Neural crest cell (in vitro differentiated cells): ENCODE results near the gene DENND6B. TPM values are rescaled to one million over a fixed set of nuclear protein-coding genes. Genes with fewer than 3 reads are reported as not detected.

Source experiments
- DNase-seq: peaks from one replicate; pipeline ENCODE4 v3.0.0; 2021; ENCODE audit warnings: low read depth, mixed read lengths, low spot score
- H3K27ac Mint-ChIP-seq: one replicate; pipeline ENCODE4 v1.8.0; 2021; ENCODE audit warnings: mild to moderate bottlenecking, mixed read lengths; ENCODE audit not compliant: unreplicated experiment
- H3K27me3 Mint-ChIP-seq: 2 replicates; pipeline ENCODE4 v1.8.0; 2021; ENCODE audit warnings: low read depth, mild to moderate bottlenecking, mixed read lengths
- H3K36me3 Mint-ChIP-seq: 2 replicates; pipeline ENCODE4 v1.8.0; 2021; ENCODE audit warnings: low read depth, mild to moderate bottlenecking, mixed read lengths
- H3K4me1 Mint-ChIP-seq: 2 replicates; pipeline ENCODE4 v1.8.0; 2021; ENCODE audit warnings: mixed read lengths
- H3K4me3 Mint-ChIP-seq: one replicate; pipeline ENCODE4 v1.8.0; 2021; ENCODE audit warnings: mild to moderate bottlenecking, mixed read lengths
- H3K9me3 Mint-ChIP-seq: 2 replicates; pipeline ENCODE4 v1.8.0; 2021; ENCODE audit warnings: mixed read lengths
- CTCF ChIP-seq: fragments of 200-600 bp; sonication (generic); conservative IDR thresholded peaks from 2 replicates; pipeline ENCODE4 v1.5.0; 2021; ENCODE audit warnings: antibody characterized with exemption, mild to moderate bottlenecking
- total RNA-seq: library from RNA; stranded (reverse); gene quantifications from 2 replicates; pipeline ENCODE4 v1.2.1, GENCODE V29; 2021

The DENND6B gene
- total RNA-seq, 1 donor from 2014 or later = 22.0 TPM

- Mint-ChIP-seq H3K36me3 (no peaks in the 10 kb centered on the region), H3K4me1 (peaks cover 5% of the 10 kb centered on the region), H3K4me3 (peak overlapping the region; percentile 47), H3K27me3 (no peaks in the 10 kb centered on the region), H3K9me3 (no peaks in the 10 kb centered on the region), H3K27ac (no peak overlapping the region)
- no peak for DNase-seq
- no peak for TF ChIP-seq CTCF
Measured at GRCh38 chr22:50260801-50261614, 65.8 kb downstream of the DENND6B start.

- TF ChIP-seq CTCF = no peak
- no peaks in the 10 kb centered on the region for H3K9me3 Mint-ChIP-seq
- H3K4me1 Mint-ChIP-seq = peaks cover 5% of the 10 kb centered on the region
- H3K36me3 Mint-ChIP-seq = no peaks in the 10 kb centered on the region
- H3K27ac Mint-ChIP-seq = no peak overlapping the region
- DNase-seq = no peak
- H3K4me3 Mint-ChIP-seq = peak overlapping the region; percentile 47
- no peaks in the 10 kb centered on the region for H3K27me3 Mint-ChIP-seq
Measured at GRCh38 chr22:50260434-50260800, 66.4 kb downstream of the DENND6B start.

- Mint-ChIP-seq H3K4me3 (peak overlapping the region; percentile 71), H3K27me3 (no peaks in the 10 kb centered on the region)
Measured at GRCh38 chr22:50259302-50259701, 67.5 kb downstream of the DENND6B start.

More at GRCh38 chr22:50259302-50259701, 67.5 kb downstream of the DENND6B start:
- TF ChIP-seq CTCF = no peak
- Mint-ChIP-seq H3K36me3 (no peaks in the 10 kb centered on the region), H3K9me3 (no peaks in the 10 kb centered on the region), H3K4me1 (peaks cover 5% of the 10 kb centered on the region), H3K27ac (no peak overlapping the region)
- no peak for DNase-seq

Other genes with a start within 250 kb of the DENND6B start
- 2.0 and 3.3 TPM in 2 replicates for gene MLC1, start 241.6 kb downstream of the DENND6B start, total RNA-seq
- gene MOV10L1, start 237.0 kb downstream of the DENND6B start, total RNA-seq = not detected in 2 replicates
- gene PANX2, start 156.3 kb downstream of the DENND6B start, total RNA-seq = 2.5 and 3.0 TPM in 2 replicates
- 45.7 and 46.9 TPM in 2 replicates for gene TRABD, start 141.1 kb downstream of the DENND6B start, total RNA-seq
- 24.3 and 24.5 TPM in 2 replicates for gene SELENOO, start 126.0 kb downstream of the DENND6B start, total RNA-seq
- gene TUBGCP6, start 82.0 kb downstream of the DENND6B start, total RNA-seq = 48.8 and 54.4 TPM in 2 replicates
- 49.9 and 52.9 TPM in 2 replicates for gene HDAC10, start 75.7 kb downstream of the DENND6B start, total RNA-seq
- gene MAPK12, start 65.3 kb downstream of the DENND6B start, total RNA-seq = 45.1 and 46.5 TPM in 2 replicates
- gene MAPK11, start 56.6 kb downstream of the DENND6B start, total RNA-seq = 15.9 and 16.3 TPM in 2 replicates
- gene PLXNB2, start 19.4 kb downstream of the DENND6B start, total RNA-seq = 128 and 130 TPM in 2 replicates
- gene PPP6R2, start 16.3 kb upstream of the DENND6B start, total RNA-seq = 54.8 and 55.9 TPM in 2 replicates
- 116 and 130 TPM in 2 replicates for gene SBF1, start 148.0 kb upstream of the DENND6B start, total RNA-seq
- gene ADM2, start 154.5 kb upstream of the DENND6B start, total RNA-seq = 1.7 TPM in 2 replicates
- 0.30 and 0.35 TPM in 2 replicates for gene MIOX, start 159.8 kb upstream of the DENND6B start, total RNA-seq
- 76.6 and 82.9 TPM in 2 replicates for gene LMF2, start 180.7 kb upstream of the DENND6B start, total RNA-seq
- 114 and 116 TPM in 2 replicates for gene NCAPH2, start 181.2 kb upstream of the DENND6B start, total RNA-seq
- gene SCO2, start 198.6 kb upstream of the DENND6B start, total RNA-seq = 2.3 and 4.2 TPM in 2 replicates
- 0.86 and 1.2 TPM in 2 replicates for gene TYMP, start 203.0 kb upstream of the DENND6B start, total RNA-seq
- 0.05 and 0.07 TPM in 2 replicates for gene KLHDC7B, start 218.9 kb upstream of the DENND6B start, total RNA-seq
- gene SYCE3, start 235.9 kb upstream of the DENND6B start, total RNA-seq = not detected in 2 replicates